Activated naive CD4-positive, alpha-beta T cell treated with anti-CD3 and anti-CD28 coated beads, Interleukin-2, amount 10 ng/mL, durations not matched to agents 7 days and 5 days (primary cell): ENCODE measurements around the gene HEPHL1.
"Not testable (repeated sequence)": the region's sequence is repeated elsewhere in the genome, so short reads cannot be mapped to it uniquely, and the experiment has no call there.

Experiments
- CTCF ChIA-PET: fragments of 350-600 bp; sonication (Branson Sonifier 250); formaldehyde crosslinking; loops from one replicate; lab custom pipeline; 2021; ENCODE audit warnings: antibody characterized with exemption; lab: Charles Lee
- DNase-seq: peaks from one replicate; pipeline ENCODE4 v3.0.0-alpha.2; 2020
- H3K27ac Mint-ChIP-seq: one replicate; pipeline ENCODE4 v1.8.0; 2021; ENCODE audit warnings: mild to moderate bottlenecking, moderate library complexity, mixed read lengths
- H3K27me3 Mint-ChIP-seq: one replicate; pipeline ENCODE4 v1.8.0; 2021; ENCODE audit warnings: mild to moderate bottlenecking, mixed read lengths
- H3K36me3 Mint-ChIP-seq: one replicate; pipeline ENCODE4 v1.8.0; 2021; ENCODE audit warnings: mixed read lengths
- H3K4me1 Mint-ChIP-seq: one replicate; pipeline ENCODE4 v1.8.0; 2021; ENCODE audit warnings: mixed read lengths
- H3K4me3 Mint-ChIP-seq: one replicate; pipeline ENCODE4 v1.8.0; 2021; ENCODE audit warnings: mild to moderate bottlenecking, moderate library complexity, mixed read lengths
- H3K9me3 Mint-ChIP-seq: one replicate; pipeline ENCODE4 v1.8.0; 2021; ENCODE audit warnings: mixed read lengths

The HEPHL1 gene, protein sequence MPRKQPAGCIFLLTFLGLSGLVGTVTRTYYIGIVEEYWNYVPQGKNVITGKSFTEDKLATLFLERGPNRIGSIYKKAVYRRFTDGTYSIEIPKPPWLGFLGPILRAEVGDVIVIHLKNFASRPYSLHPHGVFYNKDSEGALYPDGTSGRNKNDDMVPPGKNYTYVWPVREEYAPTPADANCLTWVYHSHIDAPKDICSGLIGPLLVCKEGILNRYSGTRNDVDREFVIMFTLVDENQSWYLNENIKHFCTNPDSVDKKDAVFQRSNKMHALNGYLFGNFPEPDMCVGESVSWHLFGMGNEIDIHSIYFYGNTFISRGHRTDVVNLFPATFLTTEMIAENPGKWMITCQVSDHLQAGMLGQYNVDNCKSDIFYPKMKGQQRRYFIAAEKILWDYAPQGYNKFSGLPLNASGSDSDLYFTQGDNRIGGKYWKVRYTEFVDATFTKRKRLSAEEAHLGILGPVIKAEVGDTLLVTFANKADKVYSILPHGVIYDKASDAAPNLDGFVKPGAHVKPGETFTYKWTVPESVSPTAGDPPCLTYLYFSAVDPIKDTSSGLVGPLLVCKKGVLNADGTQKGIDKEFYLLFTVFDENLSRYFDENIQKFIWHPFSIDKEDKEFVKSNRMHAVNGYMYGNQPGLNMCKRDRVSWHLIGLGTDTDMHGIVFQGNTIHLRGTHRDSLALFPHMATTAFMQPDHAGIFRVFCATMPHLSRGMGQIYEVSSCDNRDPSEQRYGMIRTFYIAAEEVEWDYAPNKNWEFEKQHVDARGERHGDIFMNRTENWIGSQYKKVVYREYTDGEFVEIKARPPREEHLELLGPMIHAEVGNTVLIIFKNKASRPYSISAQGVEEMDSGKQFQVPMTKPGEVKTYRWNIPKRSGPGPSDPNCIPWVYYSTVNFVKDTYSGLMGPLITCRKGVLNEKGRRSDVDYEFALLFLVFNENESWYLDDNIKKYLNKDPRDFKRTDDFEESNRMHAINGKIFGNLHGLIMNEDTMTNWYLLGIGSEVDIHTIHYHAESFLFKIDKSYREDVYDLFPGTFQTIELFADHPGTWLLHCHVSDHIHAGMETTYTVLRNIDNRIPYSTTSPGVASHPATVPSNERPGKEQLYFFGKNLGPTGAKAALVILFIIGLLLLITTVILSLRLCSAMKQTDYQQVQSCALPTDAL

DNA sequence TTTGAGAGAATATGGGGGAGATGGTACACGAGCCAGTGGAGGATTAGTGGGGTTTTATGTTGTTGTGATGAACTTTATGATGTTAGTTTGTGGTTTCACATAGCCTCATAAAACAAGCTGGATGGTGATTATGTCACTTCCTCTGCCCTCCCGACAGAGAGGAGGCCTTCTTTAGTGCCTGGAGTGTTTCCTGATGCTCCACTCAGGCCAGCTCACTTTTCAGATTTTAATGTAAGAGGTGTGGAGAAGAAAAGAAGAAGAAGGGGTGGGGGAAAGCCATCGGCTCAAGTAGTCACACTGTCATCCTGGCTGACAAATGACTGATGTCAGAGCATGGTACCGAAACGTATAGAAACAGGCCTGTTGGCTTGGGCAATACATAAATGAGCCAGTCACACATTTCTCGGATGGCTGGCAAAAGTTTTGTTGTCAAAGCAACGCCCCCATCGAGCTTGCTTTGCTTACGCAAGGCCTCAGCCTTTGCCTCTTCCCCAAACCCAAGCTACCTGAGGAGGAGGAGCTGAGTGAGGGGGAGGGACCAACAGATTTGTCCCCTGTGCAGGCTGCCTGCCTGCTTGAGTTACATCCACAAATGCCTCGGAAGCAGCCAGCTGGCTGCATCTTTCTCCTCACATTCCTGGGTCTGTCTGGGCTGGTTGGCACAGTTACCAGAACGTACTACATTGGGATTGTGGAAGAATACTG lies at the start of gene HEPHL1:
TSS of gene HEPHL1 (plus strand) at position 578 of the 705 bp plus-strand sequence. CDS start at position 593, 15 bp downstream.
- no peak for DNase-seq
- no peaks in the 10 kb centered on the region for H3K9me3 Mint-ChIP-seq
- no peak within 1 kb of the TSS for H3K27ac Mint-ChIP-seq
- no peak within 1 kb of the TSS for H3K4me3 Mint-ChIP-seq
- no peaks in the 10 kb centered on the region for H3K4me1 Mint-ChIP-seq
- CTCF ChIA-PET = no interaction called here
- H3K36me3 Mint-ChIP-seq = no peaks in the 10 kb centered on the region
- H3K27me3 Mint-ChIP-seq = no peaks in the 10 kb centered on the region

DNA sequence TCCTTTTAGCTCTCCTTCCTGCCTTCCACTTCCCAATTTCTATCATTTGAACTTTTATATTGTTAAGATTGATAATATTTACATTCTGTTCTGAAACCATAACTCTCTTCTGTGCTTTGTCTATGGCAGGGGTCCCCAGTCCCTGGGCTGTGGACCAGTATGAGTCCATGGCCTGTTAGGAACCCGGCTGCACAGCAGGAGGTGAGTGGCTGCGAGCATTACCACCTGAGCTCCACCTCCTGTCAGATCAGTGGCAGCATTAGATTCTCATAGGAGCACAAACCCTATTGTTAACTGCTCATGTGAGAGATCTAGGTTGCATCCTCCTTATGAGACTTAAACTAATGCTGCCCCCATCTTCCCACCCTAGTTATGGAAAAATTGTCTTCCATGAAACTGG lies 48.4 kb upstream of the HEPHL1 start:
- no peaks in the 10 kb centered on the region for H3K9me3 Mint-ChIP-seq
- H3K36me3 Mint-ChIP-seq = no peaks in the 10 kb centered on the region
- no peaks in the 10 kb centered on the region for H3K4me1 Mint-ChIP-seq
- no peak overlapping the region for H3K27ac Mint-ChIP-seq
- CTCF ChIA-PET = no interaction called here
- peaks cover 3% of the 10 kb centered on the region for H3K27me3 Mint-ChIP-seq
- no peak overlapping the region for H3K4me3 Mint-ChIP-seq
- no peak for DNase-seq

DNA sequence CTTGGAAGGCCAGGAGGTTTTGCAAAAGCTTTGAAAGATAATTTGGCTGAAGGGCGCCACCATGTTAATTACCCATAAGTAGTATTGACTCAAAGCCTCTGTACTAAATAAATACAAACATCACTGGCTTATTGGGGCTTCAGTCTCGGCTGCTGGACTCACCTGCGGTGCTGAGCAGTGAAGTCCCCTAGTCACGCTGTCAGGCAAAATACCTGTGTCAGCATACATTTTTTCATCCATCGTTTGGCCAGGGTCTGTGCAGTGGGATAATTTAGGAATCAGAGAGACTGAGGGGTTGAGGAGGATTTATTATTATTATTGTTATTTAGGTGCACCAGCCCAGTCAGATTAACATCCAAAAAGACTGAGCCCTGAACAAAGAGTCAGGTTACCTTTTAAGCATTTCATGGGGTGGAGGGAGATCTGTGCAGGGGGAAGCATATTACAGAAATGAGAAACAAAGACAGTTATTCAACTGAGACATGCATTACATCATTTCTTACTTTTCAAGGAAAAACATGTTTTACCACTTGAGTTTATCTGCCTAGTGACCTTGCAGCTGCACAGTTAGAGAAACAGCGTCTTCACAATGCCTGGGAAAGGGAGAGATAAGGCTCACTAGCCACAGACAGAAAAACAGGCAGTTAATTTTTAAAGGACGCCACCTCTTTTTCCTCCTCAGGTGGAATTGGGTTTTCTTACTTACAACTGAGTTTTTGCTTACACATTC lies 47.7 kb upstream of the HEPHL1 start:
- H3K4me1 Mint-ChIP-seq, H3K27ac Mint-ChIP-seq, DNase-seq, H3K9me3 Mint-ChIP-seq, H3K4me3 Mint-ChIP-seq, CTCF ChIA-PET, H3K27me3 Mint-ChIP-seq, H3K36me3 Mint-ChIP-seq: not testable (repeated sequence)

DNA sequence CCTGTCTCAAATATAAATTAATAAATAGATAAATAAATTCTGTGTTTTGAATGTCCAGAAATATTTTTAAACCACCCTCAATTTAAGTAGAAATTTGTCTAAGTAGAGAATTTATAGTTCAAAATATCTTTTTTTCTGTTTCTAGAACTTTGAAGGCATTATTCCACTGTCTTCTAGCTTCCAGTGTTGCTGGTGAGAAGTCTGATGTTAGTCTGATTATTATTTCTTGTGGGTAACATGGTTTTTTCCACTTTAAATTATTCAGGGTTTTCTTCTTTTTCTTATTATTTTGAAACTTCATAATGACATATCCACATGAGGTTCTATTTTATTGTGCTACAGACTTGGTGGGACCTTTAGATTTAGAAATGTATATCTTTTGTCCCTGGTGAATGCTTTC lies 46.4 kb upstream of the HEPHL1 start:
- Mint-ChIP-seq H3K9me3 (no peaks in the 10 kb centered on the region), H3K36me3 (no peaks in the 10 kb centered on the region), H3K4me3 (no peak overlapping the region), H3K4me1 (no peaks in the 10 kb centered on the region), H3K27ac (no peak overlapping the region), H3K27me3 (peaks cover 3% of the 10 kb centered on the region)
- CTCF ChIA-PET = no interaction called here
- DNase-seq = no peak

DNA sequence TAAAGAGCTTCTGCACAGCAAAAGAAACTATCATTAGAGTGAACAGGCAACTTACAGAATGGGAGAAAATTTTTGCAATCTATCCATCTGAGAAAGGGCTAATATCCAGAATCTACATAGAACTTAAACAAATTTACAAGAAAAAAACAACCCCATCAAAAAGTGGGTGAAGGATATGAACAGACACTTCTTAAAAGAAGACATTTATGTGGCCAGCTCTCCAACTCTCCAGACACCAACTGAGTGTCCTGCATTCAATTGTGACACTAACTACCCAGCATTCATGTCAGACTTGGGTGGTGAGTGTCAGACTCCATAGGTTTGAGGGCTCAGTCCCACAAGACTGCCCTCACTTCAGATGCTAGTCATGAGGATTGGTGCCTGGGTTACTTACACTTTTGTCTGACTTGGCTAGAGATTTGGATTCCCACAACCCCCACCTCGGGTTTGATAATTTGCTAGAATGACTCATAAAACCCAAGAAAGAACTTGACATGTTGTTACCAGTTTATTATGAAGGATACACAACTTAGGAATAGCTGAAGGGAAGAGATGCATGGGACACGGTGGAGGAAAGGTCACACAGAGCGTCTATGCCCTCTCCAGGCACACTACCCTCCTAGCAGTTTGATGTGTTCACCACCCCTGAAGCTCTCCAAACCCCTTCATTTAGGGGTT lies 44.4 kb upstream of the HEPHL1 start:
- H3K36me3 Mint-ChIP-seq, CTCF ChIA-PET, H3K4me3 Mint-ChIP-seq, H3K27me3 Mint-ChIP-seq, DNase-seq, H3K4me1 Mint-ChIP-seq, H3K9me3 Mint-ChIP-seq, H3K27ac Mint-ChIP-seq: not testable (repeated sequence)

DNA sequence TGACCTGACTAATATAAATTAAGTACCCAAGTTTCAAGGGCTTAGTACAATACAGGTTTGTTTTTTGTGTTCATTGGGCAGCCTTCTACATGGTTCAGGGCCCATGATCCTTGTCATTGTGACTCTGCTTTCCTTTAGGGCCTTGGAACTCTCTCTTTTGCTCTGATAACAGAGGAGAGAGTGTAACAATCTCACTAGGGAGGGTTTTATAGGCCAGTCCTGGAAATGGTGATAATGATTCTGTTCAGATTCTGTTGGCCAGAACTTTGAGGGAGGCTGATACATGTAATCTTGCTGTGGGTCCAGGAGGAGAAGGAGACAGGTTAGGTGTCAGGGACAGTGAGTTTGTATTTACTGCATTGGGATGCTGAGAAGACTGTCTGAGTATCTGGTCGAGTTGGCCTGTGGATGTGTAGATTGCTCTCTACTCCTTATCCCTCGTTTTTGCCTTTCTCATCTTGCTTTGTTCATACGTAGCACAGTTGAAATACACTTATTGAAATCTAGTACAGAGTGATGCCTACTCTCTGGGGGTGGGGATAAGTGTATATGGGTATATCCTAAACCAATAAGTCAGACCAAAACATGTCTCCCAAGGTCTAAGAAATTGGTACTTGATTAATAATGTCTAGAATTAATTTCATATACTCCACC lies 37.5 kb upstream of the HEPHL1 start:
- Mint-ChIP-seq H3K27me3 (peaks cover 3% of the 10 kb centered on the region), H3K27ac (no peak overlapping the region), H3K36me3 (no peaks in the 10 kb centered on the region), H3K4me1 (no peaks in the 10 kb centered on the region), H3K9me3 (no peaks in the 10 kb centered on the region), H3K4me3 (no peak overlapping the region)
- DNase-seq = no peak
- CTCF ChIA-PET = no interaction called here

DNA sequence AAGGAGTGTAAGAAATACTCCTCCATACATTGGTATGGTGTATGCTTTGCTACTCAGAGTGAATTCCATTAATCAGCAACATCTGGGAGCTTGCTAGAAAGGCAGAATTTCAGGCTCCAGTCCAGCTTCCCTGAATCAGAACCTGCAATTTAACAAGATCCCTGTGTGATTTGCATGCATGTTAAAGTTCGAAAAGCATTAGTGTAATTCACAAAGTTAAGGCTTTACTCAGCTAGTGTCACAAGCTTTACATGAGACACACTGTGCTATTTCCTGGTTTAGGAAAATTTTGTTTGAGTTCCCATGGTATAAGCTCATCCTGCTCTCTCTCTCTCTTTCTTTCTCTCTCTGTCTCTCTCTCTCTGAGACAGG lies 37.0 kb upstream of the HEPHL1 start:
- CTCF ChIA-PET = no interaction called here
- no peaks in the 10 kb centered on the region for H3K36me3 Mint-ChIP-seq
- H3K27me3 Mint-ChIP-seq = peaks cover 3% of the 10 kb centered on the region
- no peaks in the 10 kb centered on the region for H3K9me3 Mint-ChIP-seq
- H3K4me1 Mint-ChIP-seq = no peaks in the 10 kb centered on the region
- DNase-seq = no peak
- H3K4me3 Mint-ChIP-seq = no peak overlapping the region
- H3K27ac Mint-ChIP-seq = no peak overlapping the region

DNA sequence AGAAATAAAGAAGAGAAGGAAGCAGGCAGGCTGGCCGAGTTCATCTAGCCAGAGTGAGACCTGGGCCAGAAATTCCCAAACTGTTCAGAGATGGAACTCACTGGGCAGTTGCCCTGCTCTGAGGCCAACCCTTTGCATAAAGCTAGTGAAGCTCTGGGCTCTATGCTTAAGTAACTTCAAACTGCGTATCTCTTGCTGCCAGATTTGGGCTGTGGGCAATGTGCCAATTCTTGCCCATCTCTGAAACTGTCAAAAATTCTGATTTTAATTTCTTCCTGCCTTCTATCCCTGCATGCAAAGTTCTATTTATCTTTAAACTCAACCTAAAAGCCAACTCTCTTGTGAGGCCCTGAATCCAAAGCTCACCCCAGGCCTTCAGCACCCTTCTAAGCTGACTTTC lies 36.2 kb upstream of the HEPHL1 start:
- CTCF ChIA-PET = no interaction called here
- H3K36me3 Mint-ChIP-seq = no peaks in the 10 kb centered on the region
- no peak for DNase-seq
- no peaks in the 10 kb centered on the region for H3K9me3 Mint-ChIP-seq
- H3K27ac Mint-ChIP-seq = no peak overlapping the region
- peaks cover 3% of the 10 kb centered on the region for H3K27me3 Mint-ChIP-seq
- no peak overlapping the region for H3K4me3 Mint-ChIP-seq
- H3K4me1 Mint-ChIP-seq = no peaks in the 10 kb centered on the region

DNA sequence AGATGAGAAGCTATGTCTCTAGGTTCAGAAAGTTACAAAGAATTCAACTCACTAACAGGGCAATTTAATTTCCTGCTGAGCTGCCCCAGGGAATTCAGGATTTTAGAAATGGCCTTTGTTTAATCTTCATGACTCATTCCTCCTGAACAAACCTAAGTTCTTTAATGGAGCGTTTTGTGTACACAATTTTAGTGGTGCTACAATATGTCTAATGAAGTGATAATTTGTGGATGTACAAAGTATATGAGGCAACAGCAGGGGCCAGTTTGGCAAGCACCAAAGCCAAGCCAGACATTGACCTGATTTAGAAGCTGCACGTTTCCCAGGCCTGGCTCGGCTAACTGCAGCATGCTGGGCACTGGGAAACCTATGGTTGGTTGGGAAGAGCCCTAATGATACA lies 34.4 kb upstream of the HEPHL1 start:
- Mint-ChIP-seq H3K4me3 (no peak overlapping the region), H3K36me3 (no peaks in the 10 kb centered on the region), H3K27ac (no peak overlapping the region), H3K27me3 (peaks cover 3% of the 10 kb centered on the region), H3K4me1 (no peaks in the 10 kb centered on the region), H3K9me3 (no peaks in the 10 kb centered on the region)
- CTCF ChIA-PET = no interaction called here
- no peak for DNase-seq

DNA sequence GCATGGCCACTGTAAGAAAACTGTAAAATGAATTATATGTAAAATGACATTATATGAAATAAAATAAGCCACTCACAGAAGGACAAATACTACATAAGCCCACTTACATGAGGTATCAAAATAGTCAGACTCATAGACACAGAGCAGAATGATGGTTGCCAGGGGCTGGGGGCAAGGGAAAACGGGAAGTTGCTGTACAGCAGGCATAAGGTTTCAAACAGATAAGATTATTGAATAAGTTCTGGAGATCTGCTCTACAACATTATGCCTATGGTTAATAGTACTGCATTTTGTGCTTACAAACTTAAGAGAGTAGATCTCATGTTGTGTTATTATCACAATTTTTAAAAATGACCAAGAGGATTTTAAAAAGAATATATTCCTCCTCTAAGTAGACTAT lies 32.7 kb upstream of the HEPHL1 start:
- peaks cover 3% of the 10 kb centered on the region for H3K27me3 Mint-ChIP-seq
- no peaks in the 10 kb centered on the region for H3K4me1 Mint-ChIP-seq
- no peak overlapping the region for H3K4me3 Mint-ChIP-seq
- CTCF ChIA-PET = no interaction called here
- DNase-seq = no peak
- H3K9me3 Mint-ChIP-seq = peaks cover 6% of the 10 kb centered on the region
- no peaks in the 10 kb centered on the region for H3K36me3 Mint-ChIP-seq
- H3K27ac Mint-ChIP-seq = no peak overlapping the region

DNA sequence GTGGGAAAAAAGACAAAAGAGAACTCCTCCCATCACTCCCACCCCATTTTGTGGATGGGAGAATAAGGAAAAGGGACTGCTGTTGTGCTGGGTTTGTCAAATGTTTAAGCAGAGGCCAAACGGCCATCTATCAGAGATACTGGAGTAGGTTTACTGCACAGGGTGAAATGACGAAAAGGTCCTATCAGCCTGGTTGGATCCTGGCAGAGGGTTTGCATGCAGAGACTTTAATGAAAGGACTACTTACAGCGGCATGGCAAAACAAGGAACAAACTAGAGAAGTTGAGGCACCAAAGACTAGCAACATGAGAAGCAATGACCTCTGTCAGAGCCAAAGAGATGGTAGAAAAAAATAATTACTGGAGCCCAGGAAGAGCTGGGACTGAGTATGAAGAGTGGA lies 32.2 kb upstream of the HEPHL1 start:
- H3K27me3 Mint-ChIP-seq = peaks cover 3% of the 10 kb centered on the region
- H3K4me3 Mint-ChIP-seq = no peak overlapping the region
- no peaks in the 10 kb centered on the region for H3K4me1 Mint-ChIP-seq
- no peak for DNase-seq
- peaks cover 6% of the 10 kb centered on the region for H3K9me3 Mint-ChIP-seq
- no peaks in the 10 kb centered on the region for H3K36me3 Mint-ChIP-seq
- no peak overlapping the region for H3K27ac Mint-ChIP-seq
- CTCF ChIA-PET = no interaction called here

DNA sequence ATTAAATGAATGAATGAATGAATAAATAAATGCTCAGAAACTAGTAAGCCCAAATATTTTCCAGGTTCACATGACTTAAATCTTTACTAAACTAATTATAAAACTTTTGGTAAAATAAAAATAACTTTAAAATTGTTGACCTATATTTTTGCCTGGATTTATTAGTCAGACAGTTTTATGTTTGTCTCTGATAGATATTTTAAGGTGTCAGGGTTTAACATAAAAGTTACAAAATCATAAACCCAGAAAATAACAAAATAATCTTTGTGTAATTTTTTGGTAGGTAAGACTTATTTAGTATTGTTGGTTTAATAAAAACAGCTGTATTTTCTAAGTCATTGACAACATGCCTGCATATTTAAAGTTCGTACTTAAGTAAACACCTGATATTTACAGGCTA lies 27.4 kb upstream of the HEPHL1 start:
- DNase-seq = no peak
- CTCF ChIA-PET = no interaction called here
- H3K4me3 Mint-ChIP-seq = no peak overlapping the region
- H3K27me3 Mint-ChIP-seq = no peaks in the 10 kb centered on the region
- H3K4me1 Mint-ChIP-seq = no peaks in the 10 kb centered on the region
- H3K27ac Mint-ChIP-seq = no peak overlapping the region
- no peaks in the 10 kb centered on the region for H3K36me3 Mint-ChIP-seq
- peaks cover 6% of the 10 kb centered on the region for H3K9me3 Mint-ChIP-seq

DNA sequence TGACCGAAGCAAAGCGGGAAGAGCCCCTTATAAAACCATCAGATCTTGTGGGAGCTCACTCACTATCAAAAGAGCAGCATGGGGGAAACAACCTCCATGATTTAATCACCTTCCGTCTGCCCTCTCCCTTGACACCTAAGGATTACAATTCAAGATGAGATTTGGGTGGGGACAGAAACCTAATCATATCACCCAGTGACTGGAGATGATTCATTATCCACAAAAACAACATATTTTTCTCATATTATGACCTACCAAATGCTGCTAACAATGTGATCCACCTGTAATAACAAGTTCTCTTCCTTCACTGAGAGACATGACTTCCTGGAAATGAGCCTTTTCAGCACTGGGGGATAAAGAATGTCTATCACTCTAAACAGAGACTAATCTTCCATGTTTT lies 23.4 kb upstream of the HEPHL1 start:
- peaks cover 6% of the 10 kb centered on the region for H3K9me3 Mint-ChIP-seq
- no peak overlapping the region for H3K27ac Mint-ChIP-seq
- no peak overlapping the region for H3K4me3 Mint-ChIP-seq
- CTCF ChIA-PET = no interaction called here
- no peaks in the 10 kb centered on the region for H3K27me3 Mint-ChIP-seq
- H3K36me3 Mint-ChIP-seq = no peaks in the 10 kb centered on the region
- no peak for DNase-seq
- no peaks in the 10 kb centered on the region for H3K4me1 Mint-ChIP-seq
